H1 (cell line): ENCODE measurements around the gene RND3. TPM values are rescaled to one million over a fixed set of nuclear protein-coding genes. Genes with fewer than 3 reads are reported as not detected.

Experiments
- CBX5 ChIP-seq: fragments of 300-800, 300-1000 bp; sonication (generic); IDR thresholded peaks from 2 replicates; pipeline ENCODE4 v1.7.1; 2016; ENCODE audit warnings: antibody characterized with exemption, low read length, low read depth
- CTBP2 ChIP-seq: IDR thresholded peaks from 2 replicates; pipeline ENCODE4 v1.7.0; 2011; ENCODE audit warnings: borderline replicate concordance, mild to moderate bottlenecking, moderate library complexity, mixed read lengths, low read length; ENCODE audit not compliant: insufficient read depth, insufficient read length
- EGR1 ChIP-seq: IDR thresholded peaks from 2 replicates; pipeline ENCODE4 v1.6.1; 2011; ENCODE audit warnings: low read depth, low read length, borderline replicate concordance
- EZH2 ChIP-seq: fragments of 200-600 bp; sonication (generic); IDR thresholded peaks from 2 replicates; pipeline ENCODE4 v1.7.1; 2012; ENCODE audit warnings: low read depth, mild to moderate bottlenecking, moderate library complexity, low read length, inconsistent platforms; ENCODE audit not compliant: severe bottlenecking
- HDAC2 ChIP-seq, 2 experiments: fragments of 300-600 bp in 1 of 2; sonication (generic) in 1 of 2; IDR thresholded peaks; 2 replicates each; pipeline ENCODE4 v1.6.1; 2011 to 2012; ENCODE audit warnings: low read depth in 2 of 2, low read length in 2 of 2, mild to moderate bottlenecking in 2 of 2, moderate library complexity in 2 of 2, borderline replicate concordance in 1 of 2, inconsistent platforms in 1 of 2
- MAFK ChIP-seq: IDR thresholded peaks from 2 replicates; pipeline ENCODE4 v1.6.1; 2012; ENCODE audit warnings: low read depth, mild to moderate bottlenecking, improper control_type of control experiment, low read length
- SRF ChIP-seq: IDR thresholded peaks from 2 replicates; pipeline ENCODE4 v1.6.1; 2011; ENCODE audit warnings: mild to moderate bottlenecking, low read depth, low read length, moderate library complexity
- polyA plus RNA-seq, 7 experiments: library from polyadenylated mRNA; depleted of rRNA in 3 of 7; stranded (reverse) in 5 of 7; unstranded in 2 of 7; fragments of >200 nt in 5 of 7; fragments of 200-250 nt in 2 of 7; gene quantifications; 1 replicate in 5 of 7; 2 replicates in 1 of 7; 4 replicates in 1 of 7; pipeline versions ENCODE4 v1.2.1 to v1.2.3, GENCODE V29; 2011 to 2013; ENCODE audit warnings: missing spikeins in 2 of 7, mixed read lengths in 2 of 7
- total RNA-seq: library from RNA; stranded (reverse); fragmentation: NEBNext Ultra II Directional; extraction: Animal tissue kit (Norgen Biotek cat#: 25700); gene quantifications from 2 replicates; pipeline ENCODE4 v1.2.1, GENCODE V29; 2021
- TF ChIP-seq, protein P1 (sequence below): IDR thresholded peaks from 2 replicates; pipeline ENCODE4 v1.6.1; 2012; ENCODE audit warnings: inconsistent platforms

RND3 gene
- total and polyA plus RNA-seq, 2 of the 8 experiments (the other 6 are each of a cell fraction or from before 2014, with no cell fraction given): 12.2 to 25.6 TPM

DNA sequence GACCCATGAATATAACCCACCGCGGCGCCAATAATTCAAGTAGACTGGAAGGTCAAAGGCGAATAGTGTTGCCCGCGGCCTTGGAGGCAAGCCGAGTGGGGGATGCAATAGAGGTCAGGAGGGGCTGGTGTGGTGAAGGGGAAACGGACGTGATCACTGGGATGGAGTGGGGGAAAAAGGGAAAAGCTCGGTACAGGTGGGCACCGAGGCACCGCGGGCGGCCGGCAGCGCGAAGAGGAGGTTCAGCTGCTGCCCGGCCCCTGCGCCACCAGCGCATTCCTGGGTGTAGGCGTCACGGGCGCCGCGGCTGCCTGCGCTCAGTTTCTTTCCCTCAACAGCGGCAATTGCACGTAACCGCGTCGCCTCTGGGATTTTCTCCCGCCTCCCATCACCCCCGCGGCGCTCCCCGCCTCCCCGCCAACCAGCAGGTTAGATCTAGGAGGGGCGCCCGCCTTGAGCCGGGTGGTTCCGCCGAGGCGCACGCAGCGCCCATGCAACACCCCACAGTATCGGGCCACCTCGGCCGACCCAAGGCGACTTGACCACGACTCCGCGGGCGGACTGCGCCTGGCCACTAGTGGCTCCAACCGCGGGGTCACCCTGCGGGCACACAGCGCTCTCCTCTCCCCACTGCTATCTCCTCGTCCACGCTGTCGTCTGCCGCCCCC, 1.5 kb downstream of the RND3 start (continued):
- TF ChIP-seq HDAC2 (IDR thresholded peaks at IDR 0.05; ENCODE audit: borderline replicate concordance in 1 of 2, low read depth in 2 of 2, low read length in 2 of 2) (no peak), EZH2 (no peak), SRF (no peak), MAFK (no peak), EGR1 (no peak), CBX5 (no peak), CTBP2 (no peak)
- TF ChIP-seq, protein P1, sequence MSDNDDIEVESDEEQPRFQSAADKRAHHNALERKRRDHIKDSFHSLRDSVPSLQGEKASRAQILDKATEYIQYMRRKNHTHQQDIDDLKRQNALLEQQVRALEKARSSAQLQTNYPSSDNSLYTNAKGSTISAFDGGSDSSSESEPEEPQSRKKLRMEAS: no peak
